Breast epithelium (tissue), 3 donors: ENCODE data around the gene MROH7.

Source experiments
- POLR2A ChIP-seq: fragments of 450-650 bp; IDR thresholded peaks from one replicate; pipeline ENCODE4 v1.6.1; 2016; ENCODE audit warnings: antibody characterized with exemption, mild to moderate bottlenecking, moderate library complexity
- POLR2AphosphoS5 ChIP-seq, 3 donors: sonication (generic); formaldehyde crosslinking; IDR thresholded peaks; one replicate each; pipeline ENCODE4 v1.6.1; 2017; ENCODE audit warnings: antibody characterized with exemption in 3 of 3
- TF ChIP-seq, protein P1 (sequence below), 3 donors: fragments of 450-650 bp; IDR thresholded peaks; one replicate each; pipeline ENCODE4 v1.5.1; 2016 to 2017; ENCODE audit warnings: antibody characterized with exemption in 3 of 3, mild to moderate bottlenecking in 3 of 3, moderate library complexity in 3 of 3

DNA sequence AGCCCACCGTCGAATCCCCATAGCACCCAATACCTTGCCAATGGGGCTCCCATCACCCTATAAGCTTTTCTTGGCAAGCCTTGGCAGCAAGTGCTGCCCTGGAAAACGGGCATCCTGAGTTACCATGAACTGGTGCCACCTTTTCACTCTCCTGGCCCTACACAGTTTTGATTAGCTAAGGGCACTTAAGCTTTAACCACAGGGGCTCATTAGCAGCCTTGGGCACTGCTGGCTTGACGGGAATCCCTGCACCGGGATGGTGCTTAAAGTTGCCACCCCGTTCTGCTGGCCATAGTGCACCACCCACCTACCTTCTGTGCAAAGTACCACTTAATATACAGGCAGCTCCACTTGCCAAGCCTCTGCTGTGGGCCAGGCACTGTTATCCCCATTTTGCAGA is 109.0 kb downstream of the MROH7 start:
- TF ChIP-seq, protein P1, sequence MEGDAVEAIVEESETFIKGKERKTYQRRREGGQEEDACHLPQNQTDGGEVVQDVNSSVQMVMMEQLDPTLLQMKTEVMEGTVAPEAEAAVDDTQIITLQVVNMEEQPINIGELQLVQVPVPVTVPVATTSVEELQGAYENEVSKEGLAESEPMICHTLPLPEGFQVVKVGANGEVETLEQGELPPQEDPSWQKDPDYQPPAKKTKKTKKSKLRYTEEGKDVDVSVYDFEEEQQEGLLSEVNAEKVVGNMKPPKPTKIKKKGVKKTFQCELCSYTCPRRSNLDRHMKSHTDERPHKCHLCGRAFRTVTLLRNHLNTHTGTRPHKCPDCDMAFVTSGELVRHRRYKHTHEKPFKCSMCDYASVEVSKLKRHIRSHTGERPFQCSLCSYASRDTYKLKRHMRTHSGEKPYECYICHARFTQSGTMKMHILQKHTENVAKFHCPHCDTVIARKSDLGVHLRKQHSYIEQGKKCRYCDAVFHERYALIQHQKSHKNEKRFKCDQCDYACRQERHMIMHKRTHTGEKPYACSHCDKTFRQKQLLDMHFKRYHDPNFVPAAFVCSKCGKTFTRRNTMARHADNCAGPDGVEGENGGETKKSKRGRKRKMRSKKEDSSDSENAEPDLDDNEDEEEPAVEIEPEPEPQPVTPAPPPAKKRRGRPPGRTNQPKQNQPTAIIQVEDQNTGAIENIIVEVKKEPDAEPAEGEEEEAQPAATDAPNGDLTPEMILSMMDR (IDR thresholded peaks at IDR 0.05): no peak
- no peak for TF ChIP-seq POLR2A
- TF ChIP-seq POLR2AphosphoS5 (IDR thresholded peaks at IDR 0.05): no peak
